ENCODE results near the gene UBXN1. TPM values are rescaled to one million over a fixed set of nuclear protein-coding genes. Genes with fewer than 3 reads are reported as not detected.

UBXN1 gene
- total RNA-seq, 2 donors from 2014 or later = 136 to 179 TPM

DNA sequence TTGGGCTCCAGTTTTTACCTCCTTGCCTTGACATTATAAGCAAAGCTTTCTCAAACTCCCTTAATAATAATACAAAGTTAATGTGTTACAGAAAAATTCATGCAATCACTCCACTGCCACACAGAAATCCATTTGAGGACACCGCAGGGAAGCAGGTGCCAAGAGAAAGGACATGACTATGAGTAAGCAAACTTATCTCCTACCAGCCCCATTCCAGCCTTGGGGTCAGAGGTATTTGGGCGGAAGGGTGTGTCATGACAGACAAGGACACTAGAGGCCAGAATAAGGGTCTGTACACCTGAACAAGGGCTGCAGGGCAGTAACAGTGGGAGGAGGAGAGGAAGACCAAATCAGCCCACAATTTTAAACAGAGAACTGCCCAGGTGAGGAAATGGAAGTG is 34.5 kb upstream of the UBXN1 start:
- H3K4me1 ChIP-seq (replicated peaks) = peaks cover 15% of the 10 kb centered on the region
- no peak overlapping the region for H3K4me3 ChIP-seq
- H3K27ac ChIP-seq = peak overlapping the region in 1 of 2 donors; percentile 15
- TF ChIP-seq, protein P1, sequence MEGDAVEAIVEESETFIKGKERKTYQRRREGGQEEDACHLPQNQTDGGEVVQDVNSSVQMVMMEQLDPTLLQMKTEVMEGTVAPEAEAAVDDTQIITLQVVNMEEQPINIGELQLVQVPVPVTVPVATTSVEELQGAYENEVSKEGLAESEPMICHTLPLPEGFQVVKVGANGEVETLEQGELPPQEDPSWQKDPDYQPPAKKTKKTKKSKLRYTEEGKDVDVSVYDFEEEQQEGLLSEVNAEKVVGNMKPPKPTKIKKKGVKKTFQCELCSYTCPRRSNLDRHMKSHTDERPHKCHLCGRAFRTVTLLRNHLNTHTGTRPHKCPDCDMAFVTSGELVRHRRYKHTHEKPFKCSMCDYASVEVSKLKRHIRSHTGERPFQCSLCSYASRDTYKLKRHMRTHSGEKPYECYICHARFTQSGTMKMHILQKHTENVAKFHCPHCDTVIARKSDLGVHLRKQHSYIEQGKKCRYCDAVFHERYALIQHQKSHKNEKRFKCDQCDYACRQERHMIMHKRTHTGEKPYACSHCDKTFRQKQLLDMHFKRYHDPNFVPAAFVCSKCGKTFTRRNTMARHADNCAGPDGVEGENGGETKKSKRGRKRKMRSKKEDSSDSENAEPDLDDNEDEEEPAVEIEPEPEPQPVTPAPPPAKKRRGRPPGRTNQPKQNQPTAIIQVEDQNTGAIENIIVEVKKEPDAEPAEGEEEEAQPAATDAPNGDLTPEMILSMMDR (IDR thresholded peaks at IDR 0.05) = no peak
- no peak for TF ChIP-seq POLR2A (IDR thresholded peaks at IDR 0.05)
- TF ChIP-seq POLR2AphosphoS5 (IDR thresholded peaks at IDR 0.05) = no peak
- H3K36me3 ChIP-seq = peaks cover 9 to 15% of the 10 kb centered on the region in 2 donors
- 88% methylated on average over 2 of the region's 2 CpGs for WGBS
- H3K27me3 ChIP-seq (replicated peaks; ENCODE audit: insufficient read depth) = no peaks in the 10 kb centered on the region
- DNase-seq (ENCODE audit: low spot score) = no peak
- no peaks in the 10 kb centered on the region for H3K9me3 ChIP-seq
- intact Hi-C loops (cut with DNase I) = no loop called here

DNA sequence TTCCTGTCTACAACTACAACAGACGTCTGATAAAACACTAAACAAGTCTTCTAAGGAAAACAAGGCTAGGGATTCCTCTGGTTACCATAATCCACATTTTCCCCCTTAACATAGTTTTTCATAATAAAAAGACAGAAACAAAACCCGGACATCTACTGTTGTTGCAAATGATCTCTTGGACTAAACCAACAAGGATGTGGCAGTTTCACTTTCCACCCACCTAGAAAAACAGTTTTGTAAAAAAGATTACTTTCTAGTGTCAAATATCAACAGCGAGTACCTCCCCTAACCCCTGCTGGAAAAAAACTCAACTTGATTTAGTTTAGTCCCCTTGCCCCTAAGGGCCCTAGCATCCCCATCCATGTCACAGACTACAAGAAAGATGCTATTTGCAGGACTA is 34.0 kb upstream of the UBXN1 start:
- Histone ChIP-seq H3K27me3 (replicated peaks; ENCODE audit: insufficient read depth) (no peaks in the 10 kb centered on the region), H3K4me3 (no peak overlapping the region), H3K4me1 (replicated peaks) (peaks cover 16% of the 10 kb centered on the region), H3K27ac (peak overlapping the region in 1 of 2 donors; percentile 27), H3K36me3 (peaks cover 9 to 15% of the 10 kb centered on the region in 2 donors), H3K9me3 (no peaks in the 10 kb centered on the region)
- TF ChIP-seq, protein P1 (IDR thresholded peaks at IDR 0.05) = no peak
- no peak for TF ChIP-seq POLR2AphosphoS5 (IDR thresholded peaks at IDR 0.05)
- no peak for TF ChIP-seq POLR2A (IDR thresholded peaks at IDR 0.05)
- intact Hi-C loops (cut with DNase I) = no loop called here
- WGBS = 49% methylated on average over 3 of the region's 3 CpGs
- no peak for DNase-seq (ENCODE audit: low spot score)

DNA sequence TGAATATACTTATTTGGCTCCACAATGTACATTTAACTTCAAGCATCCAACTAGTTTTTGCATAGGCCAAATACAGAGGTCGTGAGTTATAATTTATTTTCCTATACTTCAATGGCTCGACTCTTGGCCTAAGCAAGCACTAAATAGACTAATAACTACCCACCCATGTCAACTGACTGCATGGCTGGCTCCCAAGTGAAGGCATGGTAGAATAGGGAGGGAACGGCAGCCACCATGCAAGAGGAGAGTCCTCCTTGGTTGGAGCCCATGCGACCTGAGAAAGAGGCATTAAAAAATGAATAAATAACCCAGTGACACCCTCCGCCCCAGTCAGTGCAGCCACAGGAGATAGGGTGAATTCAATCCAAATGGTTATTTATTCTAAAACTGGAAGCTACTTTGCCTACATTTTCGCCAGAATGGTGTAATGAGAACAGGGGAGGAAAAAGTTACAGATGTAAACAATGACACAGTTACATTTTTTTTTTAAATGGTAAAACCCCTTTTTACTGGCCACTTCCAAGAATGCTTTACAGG is 33.5 kb upstream of the UBXN1 start:
- no peak overlapping the region for H3K4me3 ChIP-seq
- WGBS = 72% methylated on average over 6 of the region's 6 CpGs
- TF ChIP-seq POLR2AphosphoS5 (IDR thresholded peaks at IDR 0.05) (no peak), POLR2A (IDR thresholded peaks at IDR 0.05) (no peak)
- TF ChIP-seq, protein P1 (IDR thresholded peaks at IDR 0.05) = no peak
- no peaks in the 10 kb centered on the region for H3K9me3 ChIP-seq
- no peaks in the 10 kb centered on the region for H3K27me3 ChIP-seq (replicated peaks; ENCODE audit: insufficient read depth)
- intact Hi-C loops (cut with DNase I) = no loop called here
- peaks cover 16% of the 10 kb centered on the region for H3K4me1 ChIP-seq (replicated peaks)
- H3K36me3 ChIP-seq = peaks cover 9 to 15% of the 10 kb centered on the region in 2 donors
- DNase-seq (ENCODE audit: low spot score) = no peak
- H3K27ac ChIP-seq = peak overlapping the region in 1 of 2 donors; percentile 27

DNA sequence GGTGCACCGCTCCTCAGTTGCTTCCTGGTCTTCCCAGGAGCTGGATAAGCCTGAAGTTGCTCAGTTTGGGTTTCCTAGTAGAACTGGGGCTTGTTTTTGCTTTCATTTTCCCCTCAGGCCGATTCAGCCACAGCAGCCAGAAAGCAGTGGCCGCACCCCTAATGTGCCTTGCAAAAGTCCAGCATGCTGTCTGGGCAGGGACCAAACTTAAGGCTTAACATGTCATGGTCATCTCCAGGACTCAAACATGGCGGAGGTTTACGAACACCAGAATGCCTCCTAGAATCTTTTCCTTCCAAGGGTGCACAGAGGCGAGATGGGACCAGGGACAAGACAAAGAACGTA is 31.1 kb upstream of the UBXN1 start:
- Histone ChIP-seq H3K4me1 (replicated peaks) (peaks cover 14% of the 10 kb centered on the region), H3K27me3 (replicated peaks; ENCODE audit: insufficient read depth) (no peaks in the 10 kb centered on the region), H3K9me3 (no peaks in the 10 kb centered on the region), H3K4me3 (peak overlapping the region; percentile 35 to 50), H3K27ac (peak overlapping the region; percentile 94 to 96), H3K36me3 (peaks cover 0 to 10% of the 10 kb centered on the region in 2 donors)
- intact Hi-C loops (cut with DNase I) = no loop called here
- TF ChIP-seq POLR2A (IDR thresholded peaks at IDR 0.05) = no peak
- TF ChIP-seq, protein P1 (IDR thresholded peaks at IDR 0.05) = no peak
- TF ChIP-seq POLR2AphosphoS5 (IDR thresholded peaks at IDR 0.05) = no peak
- 67% methylated on average over 7 of the region's 7 CpGs for WGBS
- no peak for DNase-seq (ENCODE audit: low spot score)
